ENCODE results near the gene MARCHF3. TPM values are rescaled to one million over a fixed set of nuclear protein-coding genes. Genes with fewer than 3 reads are reported as not detected.
A peak's percentile ranks its signal among the peaks of the same experiment; 100 is the strongest.

Gene MARCHF3
- total and polyA plus RNA-seq, 12 donors: 4.8 to 76.2 (median 45.9) TPM

DNA sequence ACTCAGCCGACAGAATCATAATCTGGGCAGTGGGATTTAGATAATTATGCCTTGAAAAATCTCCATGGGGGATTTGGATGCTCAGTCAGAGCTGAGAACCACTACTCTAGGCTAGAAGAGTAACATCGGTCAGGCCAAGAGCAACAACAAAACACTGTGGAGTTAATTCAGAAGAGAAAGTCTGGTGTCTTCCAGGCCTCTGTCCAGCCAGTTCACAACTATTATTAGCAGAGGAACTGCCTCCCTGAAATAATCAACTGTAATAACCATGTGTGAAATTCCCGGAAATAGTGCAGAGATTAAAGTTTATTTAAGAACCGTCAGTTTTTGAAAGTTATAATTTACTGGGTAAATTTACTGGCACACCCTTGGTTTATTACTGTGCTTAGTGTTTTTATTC lies 8.2 kb upstream of the MARCHF3 start:
- peak; percentile 58 to 88 (median 72) for ATAC-seq
- intact Hi-C loops (cut with DNase I): loop anchor here in 4 of 10 donors (5.0 to 10.0 kb wide), 2 partner anchors 184 to 191 kb away; no protein-coding TSS in a partner anchor
- DNase-seq: no peak

DNA sequence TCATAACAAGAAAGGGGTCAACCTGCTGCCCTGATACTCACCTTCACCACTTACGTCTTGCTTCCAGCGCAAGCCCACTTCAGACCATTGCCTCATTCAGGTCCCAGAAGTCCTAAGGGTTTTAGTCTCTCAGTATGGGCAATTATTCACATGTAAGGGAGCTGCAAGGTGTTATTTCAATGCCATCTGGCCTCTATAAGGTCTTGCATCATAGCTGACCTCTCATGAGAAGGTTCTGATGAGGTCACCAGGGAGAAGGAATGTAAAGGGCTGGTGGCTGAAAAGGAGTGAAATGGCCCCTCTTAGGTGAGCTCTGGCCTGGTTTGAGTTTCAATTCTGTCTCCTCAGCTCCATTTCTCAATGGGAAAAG lies 1.5 kb upstream of the MARCHF3 start:
- ATAC-seq (no peak), DNase-seq (no peak)
- peaks cover 0 to 14% (median 0%) of the 10 kb centered on the region in 7 donors for H3K27me3 ChIP-seq
- no peaks in the 10 kb centered on the region for H3K36me3 ChIP-seq
- peaks cover 5 to 36% (median 26%) of the 10 kb centered on the region in 9 donors for H3K4me1 ChIP-seq
- no peaks in the 10 kb centered on the region for H3K9me3 ChIP-seq
- intact Hi-C loops (cut with DNase I): loop anchor here in 6 of 10 donors (2.0 to 10.0 kb wide), 5 partner anchors 40 to 185 kb away; partner anchors contain the start of gene C5orf63 (in 2 of the 6)
- H3K27ac ChIP-seq: no peak overlapping the region
- H3K4me3 ChIP-seq: no peak overlapping the region
- TF ChIP-seq, protein P1, sequence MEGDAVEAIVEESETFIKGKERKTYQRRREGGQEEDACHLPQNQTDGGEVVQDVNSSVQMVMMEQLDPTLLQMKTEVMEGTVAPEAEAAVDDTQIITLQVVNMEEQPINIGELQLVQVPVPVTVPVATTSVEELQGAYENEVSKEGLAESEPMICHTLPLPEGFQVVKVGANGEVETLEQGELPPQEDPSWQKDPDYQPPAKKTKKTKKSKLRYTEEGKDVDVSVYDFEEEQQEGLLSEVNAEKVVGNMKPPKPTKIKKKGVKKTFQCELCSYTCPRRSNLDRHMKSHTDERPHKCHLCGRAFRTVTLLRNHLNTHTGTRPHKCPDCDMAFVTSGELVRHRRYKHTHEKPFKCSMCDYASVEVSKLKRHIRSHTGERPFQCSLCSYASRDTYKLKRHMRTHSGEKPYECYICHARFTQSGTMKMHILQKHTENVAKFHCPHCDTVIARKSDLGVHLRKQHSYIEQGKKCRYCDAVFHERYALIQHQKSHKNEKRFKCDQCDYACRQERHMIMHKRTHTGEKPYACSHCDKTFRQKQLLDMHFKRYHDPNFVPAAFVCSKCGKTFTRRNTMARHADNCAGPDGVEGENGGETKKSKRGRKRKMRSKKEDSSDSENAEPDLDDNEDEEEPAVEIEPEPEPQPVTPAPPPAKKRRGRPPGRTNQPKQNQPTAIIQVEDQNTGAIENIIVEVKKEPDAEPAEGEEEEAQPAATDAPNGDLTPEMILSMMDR (IDR thresholded peaks at IDR 0.05): no peak
- 96 to 99% methylated on average over 2 of the region's 2 CpGs for WGBS, 2 donors

More for the DNA sequence above, 8.2 kb upstream of the MARCHF3 start:
- H3K27ac ChIP-seq: peak overlapping the region in 5 of 10 donors; percentile 18 to 53 (median 35)
- no peaks in the 10 kb centered on the region for H3K27me3 ChIP-seq
- H3K4me1 ChIP-seq: peaks cover 3 to 39% (median 26%) of the 10 kb centered on the region in 9 donors
- H3K9me3 ChIP-seq: no peaks in the 10 kb centered on the region
- TF ChIP-seq, protein P1 (IDR thresholded peaks at IDR 0.05): no peak
- no peak overlapping the region for H3K4me3 ChIP-seq
- WGBS, 2 donors: 12 to 23% methylated on average over 4 of the region's 4 CpGs
- no peaks in the 10 kb centered on the region for H3K36me3 ChIP-seq

GRCh38 chr5:127031147-127031862 lies 947 bp upstream of the MARCHF3 start:
- ATAC-seq (peak in 5 of 8 donors; percentile 8 to 33 (median 11)), DNase-seq (peak in 1 of 2 donors; percentile 36)
- H3K4me3 ChIP-seq: peak overlapping the region; percentile 52 to 94 (median 82)
- no peaks in the 10 kb centered on the region for H3K9me3 ChIP-seq
- peak overlapping the region; percentile 11 to 96 (median 93) for H3K27ac ChIP-seq
- peaks cover 5 to 41% (median 30%) of the 10 kb centered on the region in 9 donors for H3K4me1 ChIP-seq
- TF ChIP-seq, protein P1 (IDR thresholded peaks at IDR 0.05): no peak
- intact Hi-C loops (cut with DNase I): loop anchor here in 6 of 10 donors (2.0 to 10.0 kb wide), 5 partner anchors 41 to 184 kb away; partner anchors contain the start of gene C5orf63 (in 2 of the 6)
- H3K36me3 ChIP-seq: no peaks in the 10 kb centered on the region
- WGBS, 2 donors: 20% methylated on average over 45 of the region's 45 CpGs
- H3K27me3 ChIP-seq: peaks cover 0 to 14% (median 0%) of the 10 kb centered on the region in 7 donors

DNA sequence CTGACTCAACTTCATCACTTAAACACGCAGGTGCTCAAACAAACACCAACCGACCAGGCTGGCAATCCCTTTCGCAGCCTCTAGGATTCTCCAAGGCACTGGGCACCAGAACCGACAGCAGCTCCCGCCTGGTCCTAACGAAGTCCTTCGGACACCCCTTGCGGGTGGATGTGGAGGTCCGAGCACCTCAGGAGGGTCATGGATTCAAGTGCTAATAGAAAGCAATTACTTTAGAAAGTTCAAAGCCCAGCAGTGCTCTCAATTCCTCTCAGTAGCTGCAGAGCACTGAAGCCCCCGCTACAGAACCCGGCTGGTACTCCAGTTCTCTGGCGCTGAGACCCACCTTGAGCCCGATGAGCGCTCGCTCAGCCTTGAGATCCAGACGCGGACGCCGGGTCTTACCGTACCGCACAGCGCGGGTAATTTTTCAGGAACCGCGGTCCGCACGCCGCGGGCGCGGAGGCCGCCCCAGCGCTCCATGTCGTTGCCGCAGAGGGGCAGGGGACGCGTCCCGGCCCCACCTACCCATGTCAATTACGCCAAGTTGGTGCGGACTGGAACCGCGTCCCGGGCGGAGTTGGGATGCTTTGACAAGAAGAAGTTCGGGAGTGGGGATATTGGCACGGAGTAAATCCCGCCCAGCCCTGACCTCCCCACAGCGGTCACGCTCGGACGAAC lies 638 bp downstream of the MARCHF3 start:
- TF ChIP-seq, protein P1 (IDR thresholded peaks at IDR 0.05): peak in 7 of 9 donors; percentile 18 to 52 (median 47)
- Histone ChIP-seq H3K4me1 (peaks cover 5 to 57% (median 38%) of the 10 kb centered on the region in 9 donors), H3K9me3 (no peaks in the 10 kb centered on the region), H3K27me3 (peaks cover 0 to 14% (median 0%) of the 10 kb centered on the region in 7 donors), H3K4me3 (peak overlapping the region; percentile 52 to 94 (median 82)), H3K36me3 (no peaks in the 10 kb centered on the region), H3K27ac (peak overlapping the region; percentile 63 to 96 (median 93))
- 0% methylated on average over 50 to 51 of the region's 51 CpGs for WGBS, 2 donors
- peak; percentile 17 to 64 (median 38) for ATAC-seq
- peak; percentile 50 for DNase-seq
- intact Hi-C loops (cut with DNase I): loop anchor here (1.0 to 10.0 kb wide), 12 partner anchors 43 to 182 kb away; partner anchors contain the start of gene C5orf63 (in 2 of the 10)
